CD4-positive, alpha-beta T cell treated with Interleukin-12 subunit alpha and Interleukin-12 subunit beta, for 1 hour (primary cell): ENCODE measurements around the gene RAD9A.
"Not testable (repeated sequence)": the region's sequence is repeated elsewhere in the genome, so short reads cannot be mapped to it uniquely, and the experiment has no call there.

Experiments
- DNase-seq: peaks from one replicate; pipeline ENCODE4 v3.0.0-alpha.2; 2020

RAD9A gene

DNA sequence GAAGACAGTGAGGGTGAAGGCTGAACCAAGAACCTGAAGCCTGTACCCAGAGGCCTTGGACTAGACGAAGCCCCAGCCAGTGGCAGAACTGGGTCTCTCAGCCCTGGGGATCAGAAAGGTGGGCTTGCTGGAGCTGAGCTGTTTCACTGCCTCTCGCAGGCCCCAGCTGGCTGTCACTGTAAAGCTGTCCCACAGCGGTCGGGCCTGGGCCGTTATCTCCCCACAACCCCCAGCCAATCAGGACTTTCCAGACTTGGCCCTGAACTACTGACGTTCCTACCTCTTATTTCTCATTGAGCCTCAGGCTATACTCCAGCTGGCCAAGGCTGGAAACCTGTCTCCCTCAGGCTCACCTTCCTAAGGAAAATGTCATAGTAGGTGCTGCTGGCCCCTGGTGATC, 5.8 kb downstream of the RAD9A start:
- DNase-seq = no peak

DNA sequence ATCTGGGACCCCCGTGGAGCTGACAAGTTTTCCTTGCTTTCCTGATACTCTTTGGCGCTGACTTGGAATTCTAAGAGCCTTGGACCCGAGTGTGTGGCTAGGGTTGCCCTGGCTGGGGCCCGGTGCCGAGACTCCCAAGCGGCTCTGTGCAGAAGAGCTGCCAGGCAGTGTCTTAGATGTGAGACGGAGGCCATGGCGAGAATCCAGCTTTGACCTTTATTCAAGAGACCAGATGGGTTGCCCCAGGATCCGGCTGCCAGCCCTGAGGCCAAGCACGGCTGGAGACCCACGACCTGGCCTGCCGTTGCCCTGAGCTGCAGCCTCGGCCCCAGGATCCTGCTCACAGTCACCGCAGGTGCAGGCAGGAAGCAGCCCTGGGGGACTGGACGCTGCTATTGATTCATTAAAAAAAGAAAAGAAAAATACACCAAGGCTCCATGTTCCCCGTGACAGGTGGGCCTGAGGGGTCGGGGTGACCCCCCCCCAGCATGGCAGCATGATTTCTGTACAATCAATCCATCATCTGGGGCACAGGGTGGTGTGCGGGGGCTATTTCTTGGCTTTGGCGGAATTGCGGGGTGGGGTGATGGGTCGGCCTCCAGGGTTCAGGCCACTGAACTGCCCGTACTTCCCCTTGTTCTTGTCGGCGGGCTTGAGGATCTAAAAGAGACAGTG, 6.3 kb downstream of the RAD9A start:
- DNase-seq = no peak

DNA sequence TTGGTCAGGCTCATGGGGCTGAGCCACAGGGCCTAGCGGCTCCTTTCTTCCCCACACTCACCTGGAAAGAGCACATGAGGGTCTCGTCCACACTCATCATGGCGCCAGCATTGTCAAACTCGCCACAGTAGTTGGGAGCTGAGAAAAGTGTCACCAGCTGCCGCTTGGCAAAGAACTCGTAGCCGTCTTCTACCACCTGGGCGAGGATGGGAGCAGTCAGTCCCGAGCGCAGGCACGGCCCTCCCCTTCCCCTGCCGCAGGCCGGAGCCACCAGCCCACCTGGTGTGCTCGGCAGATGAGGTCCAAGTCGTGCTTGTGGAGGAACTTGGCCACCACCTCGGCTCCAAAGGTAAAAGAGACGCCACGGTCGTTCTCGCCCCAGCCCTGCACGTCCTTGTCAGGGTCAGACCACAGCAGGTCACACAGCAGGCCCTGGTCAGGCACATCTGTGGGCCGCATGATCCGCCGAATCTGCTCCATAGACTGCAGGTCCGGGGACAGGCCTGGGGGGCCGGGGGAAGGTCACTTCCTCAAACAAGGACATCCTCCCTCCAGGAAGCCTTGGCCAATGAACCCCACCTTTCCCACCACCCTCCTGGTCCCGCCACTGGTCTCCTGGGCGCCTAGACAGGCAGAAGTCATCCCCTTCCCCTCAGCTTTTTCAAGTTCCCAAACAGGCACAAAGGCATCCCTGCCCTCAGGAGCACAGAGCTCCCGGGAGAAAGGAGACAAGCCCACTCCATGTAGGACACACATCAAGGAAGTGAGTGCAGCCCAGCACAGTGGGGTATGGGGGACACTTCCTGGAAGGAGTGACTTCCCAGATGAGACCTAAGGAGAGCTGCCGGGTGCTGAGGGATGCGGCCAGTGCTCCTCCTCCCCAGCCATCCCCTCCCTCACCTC, 7.1 kb downstream of the RAD9A start:
- DNase-seq = no peak

DNA sequence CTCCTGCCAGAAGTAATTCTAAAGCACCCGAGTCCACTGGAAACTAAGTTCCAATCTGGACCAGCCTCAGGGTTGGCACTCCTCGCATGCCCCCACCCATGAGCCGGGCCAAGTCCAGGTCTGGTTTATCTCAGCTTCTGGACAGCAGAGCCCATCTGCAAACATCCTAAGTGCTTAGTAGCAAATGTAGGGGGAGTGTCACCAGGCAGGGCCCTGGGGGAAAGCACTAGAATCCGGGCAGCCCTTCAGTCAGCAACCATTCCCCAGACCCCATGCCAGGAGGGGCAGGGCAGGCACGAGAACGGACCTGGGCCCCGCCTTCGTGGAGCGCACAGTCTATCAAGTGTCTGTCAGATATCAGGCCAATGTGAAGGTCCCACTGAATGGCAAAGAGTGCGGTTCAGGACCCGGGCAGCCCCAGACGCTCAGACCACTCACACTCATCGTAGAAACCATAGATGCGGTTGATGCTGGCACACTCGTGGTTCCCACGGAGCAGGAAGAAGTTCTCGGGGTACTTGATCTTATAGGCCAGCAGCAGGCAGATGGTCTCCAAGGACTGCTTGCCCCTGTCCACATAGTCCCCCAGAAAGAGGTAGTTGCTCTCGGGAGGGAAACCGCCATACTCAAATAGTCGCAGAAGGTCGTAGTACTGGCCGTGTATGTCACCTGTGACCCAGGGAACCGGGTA, 8.6 kb downstream of the RAD9A start:
- DNase-seq = no peak

DNA sequence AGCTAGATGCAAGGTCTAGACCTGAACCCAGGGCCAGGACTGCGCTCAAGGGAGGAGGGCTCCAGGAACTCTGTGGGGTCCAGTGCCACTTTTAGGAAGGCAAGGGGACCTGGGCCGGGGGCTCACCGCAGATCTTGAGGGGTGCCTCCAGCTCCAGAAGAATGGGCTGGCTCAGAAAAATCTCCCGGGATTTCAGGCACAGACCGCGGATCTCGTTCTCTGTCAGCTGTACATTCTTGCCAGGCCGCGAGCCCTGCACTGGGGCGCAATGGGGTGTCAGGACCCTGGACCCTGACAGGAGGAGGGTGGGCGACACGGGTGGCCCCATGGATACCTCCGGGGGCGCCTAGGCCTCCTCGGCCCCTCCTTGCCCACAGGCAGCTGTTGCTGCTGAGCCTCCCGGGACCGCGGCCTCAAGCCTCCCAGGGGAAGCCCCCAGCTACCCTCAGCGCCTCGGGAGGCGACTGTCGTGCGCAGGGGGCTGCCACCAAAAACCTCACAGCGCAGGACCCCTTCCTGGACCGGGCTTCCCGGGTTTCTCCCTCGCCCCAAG, 9.2 kb downstream of the RAD9A start:
- no peak for DNase-seq

DNA sequence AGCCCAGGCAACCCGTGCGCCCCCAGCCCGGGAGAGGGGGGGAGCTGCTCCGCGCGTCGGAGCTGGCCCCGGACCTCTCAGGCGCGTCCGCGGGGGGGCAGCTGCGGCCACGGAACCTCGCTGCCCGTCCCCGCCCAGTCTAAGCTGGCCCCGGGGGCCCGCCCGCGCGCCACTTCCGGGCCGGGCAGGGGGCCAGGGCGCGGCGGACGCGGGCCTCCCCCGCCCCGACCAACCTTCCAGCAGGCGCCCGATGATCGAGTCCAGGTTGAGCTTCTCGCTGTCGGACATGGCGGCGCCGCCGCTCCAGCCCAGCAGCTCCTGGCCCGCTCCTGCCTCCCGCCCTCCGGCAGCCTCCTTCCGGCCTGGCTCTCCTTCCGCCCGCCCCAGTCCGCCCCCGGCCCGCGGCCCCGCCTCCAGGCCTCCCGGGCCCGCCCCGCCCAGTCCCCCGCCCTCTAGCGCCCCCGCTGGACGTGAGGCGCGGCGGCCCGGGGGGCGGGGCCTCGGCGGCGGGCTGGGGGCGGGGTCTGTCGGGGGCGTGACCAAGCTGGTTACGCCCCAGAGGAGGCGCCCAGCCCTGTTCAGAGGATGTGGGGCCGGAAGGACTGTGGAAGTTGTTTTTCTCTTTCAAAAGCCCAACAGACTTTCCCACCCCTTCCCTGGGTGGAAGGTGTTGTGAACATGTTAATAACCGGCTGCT, 9.9 kb downstream of the RAD9A start, which contains the start of gene PPP1CA:
PPP1CA (minus strand) TSS at position 364 of the 697 bp plus-strand sequence; CDS start at position 288, 76 bp downstream.
- peak; percentile 92 for DNase-seq

DNA sequence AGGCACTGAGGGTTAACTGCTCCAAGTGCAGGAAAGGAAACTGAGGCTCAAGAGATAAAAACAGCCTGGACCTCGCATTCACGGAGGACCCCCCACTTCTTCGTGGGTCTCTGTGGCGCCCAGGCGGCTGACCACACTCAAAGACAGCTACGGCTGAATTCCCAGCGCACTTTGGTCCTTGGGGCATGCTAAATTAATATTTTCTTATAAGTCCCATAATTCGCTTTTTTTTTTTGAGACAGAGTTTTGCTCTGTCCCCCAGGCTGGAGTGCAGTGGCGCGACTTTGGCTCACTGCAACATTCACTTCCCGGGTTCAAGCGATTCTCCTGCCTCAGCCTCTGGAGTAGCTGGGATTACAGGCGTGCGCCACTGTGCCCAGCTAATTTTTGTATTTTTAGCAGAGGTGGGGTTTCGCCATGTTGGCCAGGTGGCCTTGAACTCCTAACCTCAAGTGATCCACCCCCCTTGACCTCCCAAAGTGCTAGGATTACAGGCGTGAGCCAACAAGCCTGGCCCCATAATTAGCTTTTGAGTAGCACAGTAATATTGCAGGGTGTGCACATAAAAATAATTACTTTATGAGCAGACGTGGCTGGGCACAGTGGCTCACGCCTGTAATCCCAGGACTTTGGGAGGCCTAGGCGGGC, 10.5 kb downstream of the RAD9A start:
- not testable (repeated sequence) for DNase-seq

DNA sequence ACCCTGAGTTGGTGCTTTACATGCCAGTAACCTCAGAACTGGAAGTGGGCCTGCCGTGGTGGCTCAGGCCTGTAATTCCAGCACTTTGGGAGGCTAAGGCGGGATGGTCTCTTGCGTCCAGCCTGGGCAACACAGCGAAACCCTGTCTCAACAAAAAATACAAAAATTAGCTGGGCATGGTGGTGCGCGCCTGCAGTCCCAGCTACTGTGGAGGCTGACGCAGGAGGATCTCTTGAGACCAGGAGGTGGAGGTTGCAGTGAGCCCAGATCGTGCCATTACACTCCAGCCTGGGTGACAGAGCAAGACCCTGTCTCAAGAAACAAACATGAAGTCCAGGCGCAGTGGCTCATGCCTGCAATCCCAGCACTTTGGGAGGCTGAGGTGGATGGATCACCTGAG, 11.3 kb downstream of the RAD9A start:
- not testable (repeated sequence) for DNase-seq

DNA sequence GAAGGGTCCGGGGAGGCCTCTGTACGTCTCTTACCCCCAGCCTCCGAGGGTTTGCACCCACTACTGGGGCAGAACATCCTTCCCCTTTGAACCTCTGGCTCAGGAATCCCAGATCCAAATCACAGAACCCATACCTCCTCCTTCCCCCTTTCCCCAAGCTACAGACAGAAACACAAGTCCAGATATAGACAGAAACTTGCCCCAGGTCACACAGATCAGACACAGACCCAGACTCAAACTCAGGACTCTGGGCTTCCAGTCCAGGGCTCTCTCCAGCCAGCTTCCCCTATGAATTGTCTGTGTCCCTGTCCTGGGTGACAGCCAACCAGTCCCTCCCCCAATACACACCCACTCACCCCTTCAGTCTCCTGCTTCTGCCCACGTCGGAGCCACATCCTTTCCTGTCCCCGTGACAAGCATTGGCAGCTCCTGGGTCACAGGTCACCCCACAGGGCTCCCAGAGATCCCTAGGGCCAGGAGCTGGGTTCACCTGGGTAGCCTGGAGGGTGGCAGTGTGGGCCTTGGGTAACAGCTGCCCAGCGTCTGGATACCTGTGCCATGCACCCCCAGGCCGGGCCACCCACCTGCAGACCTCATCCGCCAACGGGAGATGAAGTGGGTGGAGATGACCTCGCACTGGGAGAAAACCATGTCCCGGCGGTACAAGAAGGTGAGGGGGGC, 12.9 kb downstream of the RAD9A start:
- peak; percentile 66 for DNase-seq

DNA sequence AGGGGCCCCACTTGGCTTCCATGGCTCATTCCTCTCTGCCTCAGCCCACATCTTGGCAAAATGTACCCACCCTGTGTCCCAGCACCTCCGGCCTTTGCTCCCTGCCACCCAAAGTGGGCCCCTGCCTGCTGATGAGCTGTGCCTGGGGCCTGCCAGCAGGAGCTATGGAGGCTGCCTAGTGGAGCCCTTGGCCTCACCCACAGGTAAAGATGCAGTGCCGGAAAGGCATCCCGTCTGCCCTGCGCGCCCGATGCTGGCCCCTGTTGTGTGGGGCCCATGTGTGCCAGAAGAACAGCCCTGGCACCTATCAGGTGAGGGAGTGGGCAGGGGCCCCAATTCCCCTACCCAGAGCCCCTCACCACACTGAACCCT, 13.4 kb downstream of the RAD9A start:
- DNase-seq = no peak

DNA sequence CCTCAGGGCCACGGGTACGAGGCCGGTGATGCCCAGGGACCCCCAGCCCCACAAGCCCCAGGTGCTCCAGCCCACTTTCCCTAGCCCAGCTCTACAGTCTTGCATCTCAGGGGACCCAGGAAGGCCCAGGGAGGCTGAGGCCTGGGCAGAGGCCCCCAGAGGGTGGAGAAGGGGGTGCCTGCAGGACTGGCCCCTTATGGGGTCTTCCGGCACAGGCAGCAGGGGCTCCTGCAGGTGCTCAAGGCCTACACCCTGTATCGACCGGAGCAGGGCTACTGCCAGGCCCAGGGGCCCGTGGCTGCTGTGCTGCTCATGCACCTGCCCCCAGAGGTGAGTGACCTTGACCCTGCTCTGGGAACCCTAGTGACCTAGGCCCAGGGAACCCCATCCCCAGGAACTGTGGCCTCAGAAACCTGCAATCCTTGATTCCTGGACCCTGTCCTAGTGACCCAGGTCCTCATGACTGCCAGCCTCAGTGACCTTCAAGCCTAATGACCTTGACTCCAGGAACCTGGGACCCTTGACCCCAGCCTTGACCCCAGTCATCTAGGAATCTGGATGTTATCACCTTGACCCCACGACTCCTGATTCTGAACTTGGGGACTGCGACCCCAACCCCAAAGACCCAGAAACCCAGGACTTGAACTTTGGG, 14.0 kb downstream of the RAD9A start:
- no peak for DNase-seq

DNA sequence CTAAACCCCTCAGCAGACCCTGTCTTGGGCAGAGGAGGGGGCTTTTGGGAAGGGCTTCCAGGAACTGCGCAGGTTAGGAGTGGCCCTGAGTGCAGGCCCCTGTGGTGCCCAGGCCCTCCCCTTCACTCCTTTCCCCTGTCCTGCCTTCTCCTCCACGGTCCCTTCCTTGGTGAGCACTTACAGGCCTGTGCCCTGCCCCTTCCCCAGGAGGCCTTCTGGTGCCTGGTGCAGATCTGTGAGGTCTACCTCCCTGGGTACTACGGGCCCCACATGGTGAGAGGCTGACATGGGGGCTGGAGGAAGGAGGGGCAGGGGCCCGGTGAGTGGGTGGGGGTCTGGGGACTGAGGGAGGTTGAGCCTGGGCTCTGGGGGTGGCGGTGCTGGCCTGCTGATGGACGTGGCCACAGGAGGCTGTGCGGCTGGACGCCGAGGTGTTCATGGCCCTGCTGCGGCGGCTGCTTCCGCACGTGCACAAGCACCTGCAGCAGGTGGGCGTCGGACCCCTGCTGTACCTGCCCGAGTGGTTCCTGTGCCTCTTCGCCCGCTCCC, 14.7 kb downstream of the RAD9A start:
- DNase-seq = no peak

DNA sequence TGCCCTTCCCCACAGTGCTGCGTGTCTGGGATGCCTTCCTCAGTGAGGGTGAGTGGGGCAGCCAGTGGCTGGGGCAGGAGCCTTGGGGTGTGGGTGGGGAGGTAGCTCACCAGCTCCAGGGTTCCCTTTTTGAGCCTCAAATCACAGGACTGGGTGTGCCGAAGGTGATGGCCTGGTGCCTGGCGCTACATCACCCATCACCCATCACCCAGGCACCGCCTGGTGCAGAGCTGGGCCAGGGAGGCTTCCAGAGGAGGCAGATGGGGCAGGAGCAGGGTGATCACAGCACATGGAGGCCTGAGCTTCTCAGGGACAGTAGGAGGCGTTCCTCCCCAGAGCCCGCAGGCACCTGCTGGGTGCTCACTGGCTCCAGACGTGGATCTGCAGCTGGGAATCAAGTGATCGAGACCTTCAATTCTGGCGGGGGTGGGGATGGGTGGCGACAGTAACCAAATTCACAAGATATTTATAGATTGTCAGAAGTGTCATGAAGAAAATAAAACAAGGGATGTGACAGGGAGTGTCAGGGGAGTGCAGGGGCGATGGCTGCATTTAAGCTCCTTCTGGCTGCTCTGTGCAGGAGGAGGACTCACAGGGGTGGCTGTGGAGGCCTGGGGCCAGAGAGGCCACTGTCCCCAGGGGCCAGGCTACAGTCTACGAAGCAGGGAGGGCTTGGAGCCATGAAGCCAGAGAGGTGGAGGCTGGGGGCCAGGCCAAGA, 15.3 kb downstream of the RAD9A start:
- DNase-seq = no peak

DNA sequence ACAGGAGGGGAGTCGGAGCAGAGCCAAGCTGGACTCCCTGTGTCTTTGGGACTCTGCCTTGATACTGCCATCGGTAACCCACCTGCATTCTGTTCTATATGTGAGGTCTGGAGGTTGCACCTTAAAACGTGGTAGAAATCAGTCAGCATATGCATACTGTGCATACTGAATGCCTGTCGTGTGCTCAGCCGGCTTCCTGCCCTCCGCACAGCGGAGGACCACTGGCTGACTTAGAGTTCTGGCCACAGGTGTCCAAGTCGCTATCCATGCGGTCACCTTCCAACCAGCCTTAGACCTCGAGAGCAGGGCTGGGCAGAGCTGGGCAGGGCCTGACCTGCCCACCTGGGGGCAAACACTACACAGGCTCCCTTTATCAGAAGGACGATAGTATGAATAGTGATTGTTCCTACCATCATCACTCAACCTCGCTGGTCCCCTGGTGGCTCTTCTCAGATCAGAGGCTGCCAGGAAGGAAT, 15.9 kb downstream of the RAD9A start:
- DNase-seq = no peak

DNA sequence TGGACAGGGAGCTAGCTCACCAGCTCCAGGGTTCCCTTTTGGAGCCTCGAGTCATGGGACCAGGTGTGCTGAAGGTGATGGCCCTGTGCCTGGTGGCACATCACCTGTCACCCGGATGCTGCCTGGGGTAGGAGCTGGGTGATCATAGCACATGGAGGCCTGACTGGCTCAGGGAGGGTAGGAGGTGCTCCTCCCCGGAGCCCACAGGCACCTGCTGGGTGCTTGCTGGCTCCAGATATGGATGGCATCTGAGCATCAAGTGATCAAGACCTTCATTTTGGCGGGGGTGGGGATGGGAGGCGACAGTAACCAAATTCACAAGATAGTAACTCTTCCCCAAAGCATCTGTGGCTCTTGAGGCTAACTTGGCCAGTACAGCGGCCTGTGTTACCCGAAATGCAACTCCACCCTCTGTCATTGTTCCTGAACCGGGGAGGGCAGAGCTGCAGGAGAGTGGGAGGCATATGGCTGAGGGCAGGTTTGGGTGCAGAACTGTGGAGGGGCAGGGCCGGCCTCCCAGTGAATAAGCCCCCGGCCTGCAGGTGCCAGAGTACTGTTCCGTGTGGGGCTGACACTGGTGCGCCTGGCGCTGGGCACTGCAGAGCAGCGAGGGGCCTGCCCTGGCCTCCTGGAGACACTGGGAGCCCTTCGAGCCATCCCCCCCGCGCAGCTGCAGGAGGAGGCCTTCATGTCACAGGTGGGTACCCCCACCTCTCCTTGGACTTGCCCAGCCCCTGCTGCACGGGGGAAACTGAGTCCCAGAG, 16.8 kb downstream of the RAD9A start:
- no peak for DNase-seq

DNA sequence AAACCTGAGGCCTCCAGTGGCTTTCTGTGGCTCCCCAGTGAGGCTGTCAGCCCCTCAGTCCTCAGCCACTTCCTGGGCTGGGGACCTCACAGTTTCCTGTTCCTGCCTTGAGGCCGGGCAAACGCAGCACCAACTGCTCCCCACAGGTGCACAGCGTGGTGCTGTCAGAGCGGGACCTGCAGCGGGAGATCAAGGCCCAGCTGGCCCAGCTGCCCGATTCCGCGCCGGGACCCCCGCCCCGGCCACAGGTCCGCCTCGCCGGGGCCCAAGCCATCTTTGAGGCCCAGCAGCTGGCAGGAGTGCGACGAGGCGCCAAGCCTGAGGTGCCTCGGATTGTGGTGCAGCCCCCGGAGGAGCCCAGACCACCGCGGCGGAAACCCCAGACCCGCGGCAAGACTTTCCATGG, 17.5 kb downstream of the RAD9A start:
- peak; percentile 82 for DNase-seq

DNA sequence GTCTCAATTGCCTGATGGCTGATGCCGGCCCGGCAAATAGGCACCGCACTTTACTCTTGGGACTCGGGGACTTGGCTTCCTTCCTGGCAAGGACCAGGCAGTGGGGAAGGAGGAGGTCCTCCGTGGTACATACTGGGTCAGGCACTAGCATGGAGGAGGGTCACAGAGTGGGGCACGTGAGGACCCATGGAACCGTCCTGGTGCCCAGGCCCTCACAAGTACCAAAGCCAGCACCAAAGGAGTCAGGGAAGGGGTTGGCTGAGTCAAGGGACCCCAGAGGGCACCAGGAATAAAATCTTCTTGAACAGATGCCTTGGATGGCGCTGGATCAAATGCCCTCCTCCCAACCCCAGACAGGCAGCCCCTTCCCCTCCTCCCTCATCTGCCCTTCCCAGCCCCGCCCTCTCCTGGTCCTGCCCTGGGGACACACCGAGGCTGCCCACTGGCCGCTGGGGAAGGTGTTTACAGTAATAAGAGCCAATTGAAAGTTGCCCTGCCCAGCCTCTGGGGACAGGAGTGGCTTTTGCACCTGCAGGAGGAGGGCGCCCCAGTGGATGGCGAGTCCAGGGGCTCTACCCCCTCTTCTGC, 18.1 kb downstream of the RAD9A start:
- no peak for DNase-seq

DNA sequence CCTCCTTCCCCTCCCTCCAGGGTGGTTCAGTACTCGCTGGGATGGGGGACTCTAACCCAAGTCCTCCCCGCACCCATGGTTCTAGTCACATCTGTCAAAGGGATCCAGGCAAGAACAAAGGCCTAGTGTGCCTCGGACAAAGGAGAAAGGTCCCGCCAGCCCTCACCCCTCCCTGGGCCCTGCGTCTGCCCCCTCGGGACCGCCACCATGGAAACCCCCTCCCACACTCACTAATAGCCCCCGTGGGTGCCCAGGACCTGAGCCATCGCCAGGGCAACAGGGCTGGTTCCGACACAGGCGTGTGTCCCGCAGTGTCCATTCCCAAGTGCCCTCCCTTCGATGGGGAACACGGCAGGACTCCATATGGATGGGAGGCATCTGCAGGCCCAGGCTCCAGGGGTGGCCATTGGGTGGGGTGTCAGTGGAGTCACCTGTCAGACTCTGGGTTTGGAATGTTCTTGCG, 18.6 kb downstream of the RAD9A start:
- DNase-seq = no peak
